ENCODE results near the gene SPTBN1. TPM values are rescaled to one million over a fixed set of nuclear protein-coding genes. Genes with fewer than 3 reads are reported as not detected.

The SPTBN1 gene
- total RNA-seq, 1 experiment from 2014 or later = 146 TPM

GRCh38 chr2:54546518-54546917 lies 90.4 kb downstream of the SPTBN1 start:
- DNase-seq (ENCODE audit: low spot score) = no peak
- Histone ChIP-seq H3K4me1 (ENCODE audit: insufficient read depth, low read length, poor library complexity, severe bottlenecking) (peaks cover 9% of the 10 kb centered on the region), H3K4me3 (ENCODE audit: low read depth, low read length, poor library complexity, severe bottlenecking) (no peak overlapping the region), H3K27me3 (replicated peaks; ENCODE audit: insufficient read depth, low read depth, low read length, poor library complexity) (no peaks in the 10 kb centered on the region), H3K27ac (ENCODE audit: low read depth, low read length, poor library complexity, severe bottlenecking) (no peak overlapping the region), H3K9me3 (ENCODE audit: low read depth, low read length, poor library complexity, severe bottlenecking) (no peaks in the 10 kb centered on the region), H3K36me3 (ENCODE audit: insufficient read depth, low read length, poor library complexity, severe bottlenecking) (no peaks in the 10 kb centered on the region)
- TF ChIP-seq EZH2 (IDR thresholded peaks at IDR 0.05; ENCODE audit: borderline replicate concordance, low read depth, low read length, poor library complexity, severe bottlenecking) (no peak), CTCF (conservative IDR thresholded peaks at IDR 0.05; ENCODE audit: low read depth, low read length) (no peak)
- intact Hi-C loops (cut with micrococcal nuclease; ENCODE audit: unreplicated experiment) = no loop called here
- ChIA-PET POLR2A (ENCODE audit: low non-redundant PET) (interaction anchor here (0.8 kb wide), 1 partner anchor 38 kb away, joined by 3 read pairs; no protein-coding TSS in a partner anchor), CTCF (no interaction called here)
- no TSS peak for BruUV-seq (replicated peaks)

DNA sequence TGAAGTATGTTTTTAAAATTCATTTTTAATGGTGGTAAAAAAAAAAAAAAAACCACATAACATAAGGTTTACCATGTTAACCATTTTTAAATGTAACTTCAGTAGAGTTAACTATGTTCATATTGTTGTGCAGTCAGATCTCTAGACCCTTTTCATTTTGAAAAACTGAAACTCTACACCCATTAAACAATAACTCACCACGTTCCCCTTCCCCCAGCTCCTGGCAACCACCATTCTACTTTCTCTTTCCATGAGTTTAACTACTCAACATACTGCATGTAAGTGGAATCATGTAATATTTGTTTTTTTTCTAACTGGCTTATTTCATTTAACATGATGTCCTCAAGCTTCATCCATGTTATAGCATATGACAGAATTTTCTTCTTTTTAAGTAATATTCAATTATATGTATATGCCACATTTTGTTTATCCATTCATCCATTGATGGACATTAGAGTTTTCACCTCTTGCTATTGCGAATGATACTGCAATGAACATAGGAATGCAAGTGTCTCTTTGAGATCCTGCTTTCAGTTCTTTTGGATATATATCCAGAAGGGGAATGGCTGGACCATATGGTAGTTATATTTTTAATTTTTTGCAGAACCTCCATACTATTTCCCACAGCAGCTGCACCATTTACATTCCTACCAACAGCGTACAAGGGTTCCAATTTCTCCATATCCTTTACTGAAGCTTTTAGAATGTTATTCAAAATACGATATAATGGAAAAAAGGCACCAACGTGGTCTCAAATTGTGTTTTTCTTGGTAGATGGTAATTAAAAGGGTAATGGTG lies 91.0 kb downstream of the SPTBN1 start:
- ChIA-PET CTCF (no interaction called here), POLR2A (ENCODE audit: low non-redundant PET) (interaction anchor here (0.8 kb wide), 1 partner anchor 38 kb away, joined by 3 read pairs; no protein-coding TSS in a partner anchor)
- Histone ChIP-seq H3K27ac (ENCODE audit: low read depth, low read length, poor library complexity, severe bottlenecking) (no peak overlapping the region), H3K9me3 (ENCODE audit: low read depth, low read length, poor library complexity, severe bottlenecking) (no peaks in the 10 kb centered on the region), H3K4me1 (ENCODE audit: insufficient read depth, low read length, poor library complexity, severe bottlenecking) (peaks cover 9% of the 10 kb centered on the region), H3K4me3 (ENCODE audit: low read depth, low read length, poor library complexity, severe bottlenecking) (no peak overlapping the region), H3K27me3 (replicated peaks; ENCODE audit: insufficient read depth, low read depth, low read length, poor library complexity) (no peaks in the 10 kb centered on the region), H3K36me3 (ENCODE audit: insufficient read depth, low read length, poor library complexity, severe bottlenecking) (no peaks in the 10 kb centered on the region)
- BruUV-seq (replicated peaks) = no TSS peak
- intact Hi-C loops (cut with micrococcal nuclease; ENCODE audit: unreplicated experiment) = no loop called here
- TF ChIP-seq CTCF (conservative IDR thresholded peaks at IDR 0.05; ENCODE audit: low read depth, low read length) (no peak), EZH2 (IDR thresholded peaks at IDR 0.05; ENCODE audit: borderline replicate concordance, low read depth, low read length, poor library complexity, severe bottlenecking) (no peak)
- DNase-seq (ENCODE audit: low spot score) = no peak

DNA sequence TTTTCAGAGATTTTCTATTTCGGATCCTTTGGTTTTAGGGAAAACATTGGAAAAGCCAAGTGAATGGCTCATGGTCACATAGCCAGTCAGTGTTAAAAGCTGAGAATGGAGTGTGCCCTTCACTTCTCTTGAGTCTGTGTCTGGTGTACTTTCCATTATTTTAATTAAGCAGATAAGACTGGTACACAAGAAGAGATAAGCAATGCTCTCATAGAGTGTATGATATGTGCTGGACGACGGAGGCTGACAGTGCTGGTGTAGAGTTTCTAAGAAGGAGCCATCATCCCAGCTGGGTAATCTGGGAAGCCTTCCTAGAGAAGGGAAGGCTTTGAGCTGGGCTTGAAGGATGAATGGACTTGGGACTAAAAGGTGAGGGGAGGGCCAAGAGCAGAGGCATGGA lies 93.3 kb downstream of the SPTBN1 start:
- BruUV-seq (replicated peaks) = no TSS peak
- Histone ChIP-seq H3K4me3 (ENCODE audit: low read depth, low read length, poor library complexity, severe bottlenecking) (no peak overlapping the region), H3K9me3 (ENCODE audit: low read depth, low read length, poor library complexity, severe bottlenecking) (no peaks in the 10 kb centered on the region), H3K36me3 (ENCODE audit: insufficient read depth, low read length, poor library complexity, severe bottlenecking) (no peaks in the 10 kb centered on the region), H3K27ac (ENCODE audit: low read depth, low read length, poor library complexity, severe bottlenecking) (no peak overlapping the region), H3K4me1 (ENCODE audit: insufficient read depth, low read length, poor library complexity, severe bottlenecking) (peaks cover 9% of the 10 kb centered on the region), H3K27me3 (replicated peaks; ENCODE audit: insufficient read depth, low read depth, low read length, poor library complexity) (no peaks in the 10 kb centered on the region)
- DNase-seq (ENCODE audit: low spot score) = no peak
- ChIA-PET POLR2A (ENCODE audit: low non-redundant PET) (no interaction called here), CTCF (no interaction called here)
- no peak for TF ChIP-seq EZH2 (IDR thresholded peaks at IDR 0.05; ENCODE audit: borderline replicate concordance, low read depth, low read length, poor library complexity, severe bottlenecking)
- no peak for TF ChIP-seq CTCF (conservative IDR thresholded peaks at IDR 0.05; ENCODE audit: low read depth, low read length)
- intact Hi-C loops (cut with micrococcal nuclease; ENCODE audit: unreplicated experiment) = no loop called here

Data from A673 (cell line).